Measurements from ENCODE around the gene EPS8. TPM values are rescaled to one million over a fixed set of nuclear protein-coding genes. Genes with fewer than 3 reads are reported as not detected.

EPS8 gene
- total RNA-seq, 1 donor from 2014 or later: 35.3 TPM

GRCh38 chr12:15819644-15820437 is 30.7 kb upstream of the EPS8 start:
- FAIRE-seq: no peak
- H3K27me3 ChIP-seq (ENCODE audit: control insufficient read depth, insufficient read depth, low read length): no peaks in the 10 kb centered on the region
- no peak for TF ChIP-seq CTCF (IDR thresholded peaks at IDR 0.05; ENCODE audit: insufficient read depth, low read length, severe bottlenecking)

DNA sequence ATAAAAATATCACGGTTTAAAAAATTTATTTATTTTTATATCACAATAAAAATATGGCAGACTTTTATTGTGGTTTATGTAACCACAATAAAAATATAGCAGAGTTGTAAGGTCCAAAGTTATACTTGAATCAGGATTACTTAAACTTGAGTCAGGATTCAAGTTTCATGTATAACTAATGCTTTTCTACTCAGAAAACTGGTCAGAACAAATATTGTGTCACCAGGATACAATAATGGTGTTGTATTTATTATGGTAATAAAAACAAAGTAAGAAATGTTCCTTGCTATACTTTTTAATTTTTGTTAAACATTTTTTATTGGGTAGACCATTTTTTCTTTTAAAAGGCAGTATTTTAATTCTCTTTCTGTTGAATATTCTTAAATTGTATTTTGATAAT is 29.2 kb upstream of the EPS8 start:
- FAIRE-seq: no peak
- no peaks in the 10 kb centered on the region for H3K36me3 ChIP-seq (ENCODE audit: control insufficient read depth, insufficient read depth, low read length)
- H3K27me3 ChIP-seq (ENCODE audit: control insufficient read depth, insufficient read depth, low read length): no peaks in the 10 kb centered on the region
- TF ChIP-seq CTCF (IDR thresholded peaks at IDR 0.05; ENCODE audit: insufficient read depth, low read length, severe bottlenecking): no peak
- DNase-seq (ENCODE audit: low read depth): no peak
- H3K4me3 ChIP-seq (ENCODE audit: low read depth, low read length): no peak overlapping the region

More at GRCh38 chr12:15819644-15820437, 30.7 kb upstream of the EPS8 start:
- no peak overlapping the region for H3K4me3 ChIP-seq (ENCODE audit: low read depth, low read length)
- H3K36me3 ChIP-seq (ENCODE audit: control insufficient read depth, insufficient read depth, low read length): no peaks in the 10 kb centered on the region
- no peak for DNase-seq (ENCODE audit: low read depth)

DNA sequence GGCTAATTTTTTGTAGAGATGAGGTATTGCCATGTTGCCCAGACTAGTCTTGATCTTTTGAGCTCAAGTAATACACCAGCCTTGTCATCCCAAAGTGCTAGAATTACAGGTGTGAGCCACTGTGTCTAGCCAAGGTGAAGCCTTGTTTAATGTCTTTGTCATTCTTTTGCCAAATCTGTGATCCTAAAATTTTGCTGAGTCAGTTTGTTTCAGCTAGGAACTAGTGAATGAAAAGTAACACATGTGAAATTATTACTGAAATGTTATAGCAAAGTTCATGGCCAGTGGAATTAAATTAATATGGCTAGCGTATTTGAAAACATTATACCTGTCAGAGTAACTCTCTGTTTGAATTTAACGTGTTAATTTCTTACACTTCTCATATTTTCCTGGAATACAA is 26.5 kb upstream of the EPS8 start:
- FAIRE-seq: no peak
- no peaks in the 10 kb centered on the region for H3K27me3 ChIP-seq (ENCODE audit: control insufficient read depth, insufficient read depth, low read length)
- H3K36me3 ChIP-seq (ENCODE audit: control insufficient read depth, insufficient read depth, low read length): no peaks in the 10 kb centered on the region
- no peak for DNase-seq (ENCODE audit: low read depth)
- no peak overlapping the region for H3K4me3 ChIP-seq (ENCODE audit: low read depth, low read length)
- no peak for TF ChIP-seq CTCF (IDR thresholded peaks at IDR 0.05; ENCODE audit: insufficient read depth, low read length, severe bottlenecking)

DNA sequence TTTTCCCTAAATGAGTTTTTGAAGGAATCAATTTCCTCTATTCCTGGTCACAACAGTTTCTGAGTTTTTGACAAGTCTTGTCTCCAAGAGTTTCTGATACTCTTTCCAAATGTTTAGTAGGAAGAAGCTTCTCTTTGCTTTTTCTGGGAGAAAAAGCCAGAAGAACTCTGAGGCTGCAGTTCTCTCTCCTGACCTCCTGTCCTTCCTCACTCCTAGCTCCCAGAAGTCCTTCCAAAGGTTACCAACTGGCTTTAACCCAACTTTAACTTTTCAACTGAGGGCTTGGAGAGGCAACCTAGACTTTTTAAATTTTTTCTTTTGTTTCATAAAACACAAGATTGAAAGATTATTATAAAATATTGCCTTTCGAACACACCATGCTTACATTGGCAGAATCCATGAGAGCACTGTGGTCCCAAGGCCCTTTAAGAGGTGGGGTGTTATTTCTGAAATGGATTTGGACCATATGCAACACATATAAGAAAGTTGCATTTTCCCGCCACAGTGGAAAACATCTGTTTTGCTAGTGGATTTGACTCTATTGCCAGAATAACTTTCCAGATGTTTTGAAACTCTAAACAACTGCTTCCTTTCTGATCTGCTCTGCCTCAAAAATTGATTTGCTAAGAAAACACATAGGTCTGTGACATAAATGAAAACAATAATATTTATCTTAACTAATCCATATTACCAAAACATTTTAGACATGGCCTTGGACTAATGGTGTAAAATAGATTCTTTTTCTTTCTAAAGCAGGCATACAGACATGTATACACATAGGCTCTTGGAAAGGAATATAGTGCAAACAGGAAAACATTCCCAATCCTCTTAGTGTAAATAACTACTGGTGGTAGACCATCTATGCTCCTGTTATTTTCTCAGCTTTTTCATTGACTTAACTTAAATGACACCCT is 22.3 kb upstream of the EPS8 start:
- Histone ChIP-seq H3K4me3 (ENCODE audit: low read depth, low read length) (no peak overlapping the region), H3K36me3 (ENCODE audit: control insufficient read depth, insufficient read depth, low read length) (no peaks in the 10 kb centered on the region), H3K27me3 (ENCODE audit: control insufficient read depth, insufficient read depth, low read length) (no peaks in the 10 kb centered on the region)
- DNase-seq (ENCODE audit: low read depth) (no peak), FAIRE-seq (no peak)
- TF ChIP-seq CTCF (IDR thresholded peaks at IDR 0.05; ENCODE audit: insufficient read depth, low read length, severe bottlenecking): no peak

GRCh38 chr12:15808652-15809051 is 19.5 kb upstream of the EPS8 start:
- TF ChIP-seq CTCF (IDR thresholded peaks at IDR 0.05; ENCODE audit: insufficient read depth, low read length, severe bottlenecking): no peak
- no peaks in the 10 kb centered on the region for H3K27me3 ChIP-seq (ENCODE audit: control insufficient read depth, insufficient read depth, low read length)
- DNase-seq (ENCODE audit: low read depth) (no peak), FAIRE-seq (no peak)
- no peak overlapping the region for H3K4me3 ChIP-seq (ENCODE audit: low read depth, low read length)
- H3K36me3 ChIP-seq (ENCODE audit: control insufficient read depth, insufficient read depth, low read length): no peaks in the 10 kb centered on the region
